Mononuclear cell (primary cell): ENCODE results near the gene INHBC. TPM values are rescaled to one million over a fixed set of nuclear protein-coding genes. Genes with fewer than 3 reads are reported as not detected.
"Not testable (repeated sequence)": the region's sequence is repeated elsewhere in the genome, so short reads cannot be mapped to it uniquely, and the experiment has no call there.

Experiments
- H3K27me3 ChIP-seq: 2 replicates; pipeline ENCODE4 v1.6.0; 2011; ENCODE audit warnings: low read length, control low read depth; ENCODE audit not compliant: insufficient read depth
- H3K4me1 ChIP-seq: 2 replicates; pipeline ENCODE4 v1.5.1; 2011; ENCODE audit warnings: mild to moderate bottlenecking, low read length, control low read depth; ENCODE audit not compliant: insufficient read depth
- H3K4me3 ChIP-seq: 2 replicates; pipeline ENCODE4 v1.5.1; 2011; ENCODE audit warnings: mild to moderate bottlenecking, low read length, moderate library complexity
- H3K9me3 ChIP-seq: 2 replicates; pipeline ENCODE4 v1.5.1; 2011; ENCODE audit warnings: low read depth, mild to moderate bottlenecking, control low read depth, low read length
- total RNA-seq: library from RNA; depleted of rRNA; stranded (reverse); fragments of >200 nt; gene quantifications from one replicate; pipeline ENCODE4 v1.2.3, GENCODE V29; 2012

INHBC gene
- total RNA-seq, 1 donor, result 0.10 TPM

GRCh38 chr12:57441393-57441792, 6.8 kb downstream of the INHBC start:
- not testable (repeated sequence) for H3K27me3 ChIP-seq, H3K4me3 ChIP-seq, H3K9me3 ChIP-seq, H3K4me1 ChIP-seq

GRCh38 chr12:57441846-57442427, 7.4 kb downstream of the INHBC start:
- H3K27me3 ChIP-seq, result no peaks in the 10 kb centered on the region
- H3K4me1 ChIP-seq, result no peaks in the 10 kb centered on the region
- H3K9me3 ChIP-seq, result no peaks in the 10 kb centered on the region
- H3K4me3 ChIP-seq, result no peak overlapping the region

GRCh38 chr12:57444337-57444736, 9.8 kb downstream of the INHBC start:
- H3K27me3 ChIP-seq, result not testable (repeated sequence)

GRCh38 chr12:57444744-57445143, 10.2 kb downstream of the INHBC start:
- Histone ChIP-seq H3K4me1 (no peaks in the 10 kb centered on the region), H3K4me3 (no peak overlapping the region), H3K27me3 (no peaks in the 10 kb centered on the region), H3K9me3 (no peaks in the 10 kb centered on the region)

More at GRCh38 chr12:57444337-57444736, 9.8 kb downstream of the INHBC start:
- not testable (repeated sequence) for H3K9me3 ChIP-seq, H3K4me3 ChIP-seq, H3K4me1 ChIP-seq

- Histone ChIP-seq H3K4me3 (no peak overlapping the region), H3K4me1 (no peaks in the 10 kb centered on the region), H3K9me3 (no peaks in the 10 kb centered on the region), H3K27me3 (no peaks in the 10 kb centered on the region)
Observed at GRCh38 chr12:57446292-57446960, 11.8 kb downstream of the INHBC start.

GRCh38 chr12:57448669-57449068, 14.1 kb downstream of the INHBC start:
- H3K4me3 ChIP-seq, result no peak overlapping the region
- H3K9me3 ChIP-seq, result no peaks in the 10 kb centered on the region
- no peaks in the 10 kb centered on the region for H3K4me1 ChIP-seq
- H3K27me3 ChIP-seq, result no peaks in the 10 kb centered on the region

- no peaks in the 10 kb centered on the region for H3K4me1 ChIP-seq
- no peak overlapping the region for H3K4me3 ChIP-seq
- H3K9me3 ChIP-seq, result no peaks in the 10 kb centered on the region
- no peaks in the 10 kb centered on the region for H3K27me3 ChIP-seq
Observed at GRCh38 chr12:57449375-57449774, 14.8 kb downstream of the INHBC start.

GRCh38 chr12:57450057-57450456, 15.5 kb downstream of the INHBC start:
- no peaks in the 10 kb centered on the region for H3K9me3 ChIP-seq
- H3K27me3 ChIP-seq, result no peaks in the 10 kb centered on the region
- H3K4me3 ChIP-seq, result no peak overlapping the region
- H3K4me1 ChIP-seq, result no peaks in the 10 kb centered on the region

- Histone ChIP-seq H3K9me3 (no peaks in the 10 kb centered on the region), H3K4me1 (peaks cover 5% of the 10 kb centered on the region), H3K4me3 (no peak overlapping the region), H3K27me3 (no peaks in the 10 kb centered on the region)
Observed at GRCh38 chr12:57451233-57451778, 16.7 kb downstream of the INHBC start.

GRCh38 chr12:57452181-57452936, 17.8 kb downstream of the INHBC start:
- Histone ChIP-seq H3K27me3 (no peaks in the 10 kb centered on the region), H3K4me3 (no peak overlapping the region), H3K4me1 (peaks cover 5% of the 10 kb centered on the region), H3K9me3 (no peaks in the 10 kb centered on the region)

GRCh38 chr12:57452937-57453509, 18.4 kb downstream of the INHBC start:
- Histone ChIP-seq H3K4me3 (no peak overlapping the region), H3K4me1 (peaks cover 5% of the 10 kb centered on the region), H3K9me3 (no peaks in the 10 kb centered on the region), H3K27me3 (no peaks in the 10 kb centered on the region)

GRCh38 chr12:57454213-57454565, 19.6 kb downstream of the INHBC start:
- Histone ChIP-seq H3K9me3 (no peaks in the 10 kb centered on the region), H3K27me3 (no peaks in the 10 kb centered on the region), H3K4me1 (peaks cover 16% of the 10 kb centered on the region), H3K4me3 (no peak overlapping the region)

- peaks cover 18% of the 10 kb centered on the region for H3K4me1 ChIP-seq
- no peaks in the 10 kb centered on the region for H3K9me3 ChIP-seq
- H3K27me3 ChIP-seq, result no peaks in the 10 kb centered on the region
- H3K4me3 ChIP-seq, result no peak within 1 kb of the TSS
Observed at GRCh38 chr12:57454566-57455373, 20.2 kb downstream of the INHBC start, which contains the start of gene INHBE. Gene INHBE (plus strand): TSS chr12:57455307. CDS start chr12:57455537, 230 bp downstream.

GRCh38 chr12:57455374-57456144, 21.0 kb downstream of the INHBC start:
- Histone ChIP-seq H3K27me3 (peaks cover 3% of the 10 kb centered on the region), H3K4me3 (no peak overlapping the region), H3K4me1 (peaks cover 24% of the 10 kb centered on the region), H3K9me3 (no peaks in the 10 kb centered on the region)
